Central memory CD8-positive, alpha-beta T cell (primary cell): ENCODE measurements around the gene RING1.
A peak's percentile ranks its signal among the peaks of the same experiment; 100 is the strongest.

Experiments
- ATAC-seq: fragments of 150-1000 bp; cut with Tn5 transposase; replicated peaks from 2 replicates; pipeline ENCODE4 v1.10.0; 2022; ENCODE audit warnings: mild to moderate bottlenecking, moderate FRiP score, moderate number of reproducible peaks; ENCODE audit not compliant: poor library complexity, severe bottlenecking; ENCODE audit errors: extremely low read depth
- DNase-seq, 2 donors: peaks; one replicate each; pipeline ENCODE4 v3.0.0; 2021; ENCODE audit warnings: low spot score in 2 of 2
- H3K27ac Mint-ChIP-seq: one replicate; pipeline ENCODE4 v1.8.0; 2022; ENCODE audit warnings: low read depth, mild to moderate bottlenecking, moderate library complexity, mixed read lengths
- H3K27me3 Mint-ChIP-seq: one replicate; pipeline ENCODE4 v1.8.0; 2022; ENCODE audit warnings: mixed read lengths
- H3K36me3 Mint-ChIP-seq: one replicate; pipeline ENCODE4 v1.8.0; 2022; ENCODE audit warnings: mild to moderate bottlenecking, moderate library complexity, mixed read lengths; ENCODE audit not compliant: insufficient read depth
- H3K4me1 Mint-ChIP-seq: one replicate; pipeline ENCODE4 v1.8.0; 2022; ENCODE audit warnings: mixed read lengths
- H3K4me3 Mint-ChIP-seq: one replicate; pipeline ENCODE4 v1.8.0; 2022; ENCODE audit warnings: mild to moderate bottlenecking, moderate library complexity, mixed read lengths
- H3K9me3 Mint-ChIP-seq: one replicate; pipeline ENCODE4 v1.8.0; 2022; ENCODE audit warnings: mixed read lengths

The RING1 gene

GRCh38 chr6:33208091-33208967, at the start of gene RING1:
RING1 (plus strand) TSS chr6:33208500; CDS start chr6:33208823, 323 bp downstream.
- H3K27ac Mint-ChIP-seq = peak within 1 kb of the TSS; percentile 90
- H3K4me1 Mint-ChIP-seq = peaks cover 59% of the 10 kb centered on the region
- no peaks in the 10 kb centered on the region for H3K9me3 Mint-ChIP-seq
- H3K4me3 Mint-ChIP-seq = peak within 1 kb of the TSS; percentile 85
- ATAC-seq = peak; percentile 68
- peaks cover 33% of the 10 kb centered on the region for H3K36me3 Mint-ChIP-seq
- peaks cover 12% of the 10 kb centered on the region for H3K27me3 Mint-ChIP-seq
- DNase-seq = peak; percentile 77 to 82

- Mint-ChIP-seq H3K36me3 (peaks cover 5% of the 10 kb centered on the region), H3K27ac (no peak overlapping the region), H3K4me1 (peaks cover 12% of the 10 kb centered on the region), H3K27me3 (peaks cover 26% of the 10 kb centered on the region), H3K4me3 (no peak overlapping the region), H3K9me3 (no peaks in the 10 kb centered on the region)
- no peak for DNase-seq
- ATAC-seq = no peak
These were observed 48.2 kb upstream of the RING1 start for GRCh38 chr6:33160096-33160495.

- ATAC-seq (no peak), DNase-seq (no peak)
- Mint-ChIP-seq H3K27me3 (peaks cover 28% of the 10 kb centered on the region), H3K4me3 (peak overlapping the region; percentile 83), H3K4me1 (peaks cover 12% of the 10 kb centered on the region), H3K9me3 (no peaks in the 10 kb centered on the region), H3K36me3 (peaks cover 5% of the 10 kb centered on the region), H3K27ac (peak overlapping the region; percentile 87)
These were observed 47.5 kb upstream of the RING1 start for GRCh38 chr6:33160728-33161344.

GRCh38 chr6:33161354-33162331, 46.7 kb upstream of the RING1 start:
- peaks cover 31% of the 10 kb centered on the region for H3K27me3 Mint-ChIP-seq
- no peaks in the 10 kb centered on the region for H3K9me3 Mint-ChIP-seq
- DNase-seq (peak; percentile 72 to 85), ATAC-seq (peak; percentile 91)
- H3K4me1 Mint-ChIP-seq = peaks cover 12% of the 10 kb centered on the region
- peaks cover 5% of the 10 kb centered on the region for H3K36me3 Mint-ChIP-seq
- H3K27ac Mint-ChIP-seq = peak overlapping the region; percentile 87
- peak overlapping the region; percentile 83 for H3K4me3 Mint-ChIP-seq

- Mint-ChIP-seq H3K36me3 (peaks cover 5% of the 10 kb centered on the region), H3K27me3 (peaks cover 27% of the 10 kb centered on the region), H3K4me1 (peaks cover 12% of the 10 kb centered on the region), H3K4me3 (no peak overlapping the region), H3K27ac (no peak overlapping the region), H3K9me3 (no peaks in the 10 kb centered on the region)
- DNase-seq (no peak), ATAC-seq (no peak)
These were observed 44.8 kb upstream of the RING1 start for GRCh38 chr6:33163540-33163939.

GRCh38 chr6:33164176-33164575, 44.1 kb upstream of the RING1 start:
- Mint-ChIP-seq H3K36me3 (peaks cover 6% of the 10 kb centered on the region), H3K9me3 (no peaks in the 10 kb centered on the region), H3K27ac (no peak overlapping the region), H3K4me3 (no peak overlapping the region), H3K27me3 (peaks cover 27% of the 10 kb centered on the region), H3K4me1 (peaks cover 12% of the 10 kb centered on the region)
- DNase-seq (no peak), ATAC-seq (no peak)

- peaks cover 12% of the 10 kb centered on the region for H3K4me1 Mint-ChIP-seq
- H3K9me3 Mint-ChIP-seq = no peaks in the 10 kb centered on the region
- DNase-seq (no peak), ATAC-seq (no peak)
- no peak overlapping the region for H3K27ac Mint-ChIP-seq
- no peak overlapping the region for H3K4me3 Mint-ChIP-seq
- peaks cover 8% of the 10 kb centered on the region for H3K36me3 Mint-ChIP-seq
- peaks cover 27% of the 10 kb centered on the region for H3K27me3 Mint-ChIP-seq
These were observed 43.5 kb upstream of the RING1 start for GRCh38 chr6:33164665-33165373.

- DNase-seq (no peak), ATAC-seq (no peak)
- Mint-ChIP-seq H3K36me3 (peaks cover 8% of the 10 kb centered on the region), H3K9me3 (no peaks in the 10 kb centered on the region), H3K4me3 (no peak overlapping the region), H3K27me3 (peaks cover 27% of the 10 kb centered on the region), H3K27ac (no peak overlapping the region), H3K4me1 (peaks cover 12% of the 10 kb centered on the region)
These were observed 42.6 kb upstream of the RING1 start for GRCh38 chr6:33165581-33166258.

GRCh38 chr6:33166363-33166762, 41.9 kb upstream of the RING1 start:
- Mint-ChIP-seq H3K4me1 (peaks cover 7% of the 10 kb centered on the region), H3K27me3 (peaks cover 27% of the 10 kb centered on the region)

GRCh38 chr6:33166811-33167210, 41.5 kb upstream of the RING1 start:
- no peak overlapping the region for H3K27ac Mint-ChIP-seq
- peaks cover 2% of the 10 kb centered on the region for H3K4me1 Mint-ChIP-seq
- DNase-seq (no peak), ATAC-seq (no peak)
- peaks cover 27% of the 10 kb centered on the region for H3K27me3 Mint-ChIP-seq
- no peak overlapping the region for H3K4me3 Mint-ChIP-seq
- H3K36me3 Mint-ChIP-seq = peaks cover 3% of the 10 kb centered on the region
- H3K9me3 Mint-ChIP-seq = no peaks in the 10 kb centered on the region

More at GRCh38 chr6:33166363-33166762, 41.9 kb upstream of the RING1 start:
- H3K36me3 Mint-ChIP-seq = peaks cover 6% of the 10 kb centered on the region
- no peak overlapping the region for H3K4me3 Mint-ChIP-seq
- no peak for ATAC-seq
- no peaks in the 10 kb centered on the region for H3K9me3 Mint-ChIP-seq
- DNase-seq = no peak
- no peak overlapping the region for H3K27ac Mint-ChIP-seq

GRCh38 chr6:33167374-33168283, 40.7 kb upstream of the RING1 start:
- Mint-ChIP-seq H3K27ac (no peak overlapping the region), H3K27me3 (peaks cover 32% of the 10 kb centered on the region)
- no peak for ATAC-seq

More at GRCh38 chr6:33167374-33168283, 40.7 kb upstream of the RING1 start:
- Mint-ChIP-seq H3K4me1 (no peaks in the 10 kb centered on the region), H3K36me3 (peaks cover 3% of the 10 kb centered on the region), H3K9me3 (no peaks in the 10 kb centered on the region), H3K4me3 (no peak overlapping the region)
- no peak for DNase-seq
